ENCODE measurements around the gene COL25A1.

COL25A1 gene

DNA sequence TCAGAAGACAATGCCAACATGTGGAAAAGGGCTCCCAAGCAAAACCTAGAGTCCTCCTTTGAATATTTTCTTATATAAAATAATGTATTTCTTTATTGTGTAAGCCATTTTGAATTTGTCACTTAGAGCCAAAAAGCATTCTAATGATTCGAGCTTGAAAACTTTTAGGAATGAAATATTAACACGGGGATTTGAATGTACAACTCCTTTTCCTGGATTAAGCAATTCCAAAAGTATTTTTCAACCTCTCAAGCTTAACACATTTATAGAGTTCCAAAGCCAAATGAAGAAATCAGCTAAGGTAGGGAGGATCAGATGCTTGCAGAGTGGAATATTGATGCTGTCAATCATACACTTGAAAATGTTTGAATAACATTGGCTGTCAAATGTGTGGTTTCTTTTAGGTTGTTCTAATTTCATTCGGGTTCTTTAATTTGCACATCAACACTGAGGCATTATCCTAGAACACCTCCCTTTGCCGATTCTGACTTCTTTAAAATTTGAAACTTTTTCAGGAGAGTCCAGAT is 472.4 kb downstream of the COL25A1 start:
- Mint-ChIP-seq H3K9me3 (no peaks in the 10 kb centered on the region), H3K27ac (no peak overlapping the region), H3K4me1 (no peaks in the 10 kb centered on the region), H3K27me3 (peaks cover 8 to 21% of the 10 kb centered on the region in 2 donors), H3K36me3 (no peaks in the 10 kb centered on the region), H3K4me3 (no peak overlapping the region)
- no peak for ATAC-seq (replicated peaks)
- DNase-seq = no peak

DNA sequence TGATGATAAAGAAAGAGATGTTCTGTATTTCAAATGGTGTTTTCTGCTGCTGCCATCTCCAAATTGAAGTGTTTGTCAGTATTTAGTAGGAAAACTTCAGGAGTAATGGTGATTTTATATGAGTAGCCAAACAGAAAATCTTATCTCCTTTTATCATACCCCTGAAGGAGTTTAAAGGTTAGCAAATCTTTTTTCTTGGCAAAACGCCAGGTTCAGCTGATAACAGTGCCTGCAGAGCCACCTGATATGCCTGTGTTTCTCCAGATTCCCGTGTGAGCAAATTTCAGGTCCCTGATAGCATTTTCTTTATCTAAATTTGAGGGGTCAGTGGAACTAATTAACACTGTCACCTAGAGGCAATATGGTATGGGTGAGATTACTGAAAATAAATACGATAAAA is 473.8 kb downstream of the COL25A1 start:
- H3K27ac Mint-ChIP-seq = no peak overlapping the region
- no peaks in the 10 kb centered on the region for H3K36me3 Mint-ChIP-seq
- no peaks in the 10 kb centered on the region for H3K9me3 Mint-ChIP-seq
- DNase-seq = no peak
- H3K4me3 Mint-ChIP-seq = no peak overlapping the region
- no peaks in the 10 kb centered on the region for H3K4me1 Mint-ChIP-seq
- H3K27me3 Mint-ChIP-seq = peaks cover 8 to 15% of the 10 kb centered on the region in 2 donors
- ATAC-seq (replicated peaks) = no peak

DNA sequence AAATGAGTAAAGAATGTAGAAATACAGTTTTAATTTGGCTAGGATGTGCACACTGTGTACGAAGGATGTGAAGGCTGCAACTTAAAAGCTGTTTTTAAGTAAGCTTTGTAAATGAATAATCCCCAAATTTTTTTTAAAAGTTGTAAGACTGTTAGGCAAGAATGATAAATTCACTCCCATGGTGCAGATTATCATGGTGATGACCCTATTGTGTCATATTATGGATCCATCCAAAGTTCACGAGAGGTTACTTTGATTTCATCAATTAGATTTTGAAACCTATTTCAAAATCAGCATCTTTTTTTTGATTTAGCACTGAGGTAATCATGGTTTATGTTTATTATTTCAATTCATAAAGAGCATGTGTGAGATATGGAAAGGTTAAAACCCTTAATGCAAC is 476.7 kb downstream of the COL25A1 start:
- no peaks in the 10 kb centered on the region for H3K9me3 Mint-ChIP-seq
- H3K27me3 Mint-ChIP-seq = peaks cover 0 to 2% of the 10 kb centered on the region in 2 donors
- H3K36me3 Mint-ChIP-seq = no peaks in the 10 kb centered on the region
- no peaks in the 10 kb centered on the region for H3K4me1 Mint-ChIP-seq
- H3K27ac Mint-ChIP-seq = no peak overlapping the region
- H3K4me3 Mint-ChIP-seq = no peak overlapping the region
- no peak for ATAC-seq (replicated peaks)
- DNase-seq = no peak

DNA sequence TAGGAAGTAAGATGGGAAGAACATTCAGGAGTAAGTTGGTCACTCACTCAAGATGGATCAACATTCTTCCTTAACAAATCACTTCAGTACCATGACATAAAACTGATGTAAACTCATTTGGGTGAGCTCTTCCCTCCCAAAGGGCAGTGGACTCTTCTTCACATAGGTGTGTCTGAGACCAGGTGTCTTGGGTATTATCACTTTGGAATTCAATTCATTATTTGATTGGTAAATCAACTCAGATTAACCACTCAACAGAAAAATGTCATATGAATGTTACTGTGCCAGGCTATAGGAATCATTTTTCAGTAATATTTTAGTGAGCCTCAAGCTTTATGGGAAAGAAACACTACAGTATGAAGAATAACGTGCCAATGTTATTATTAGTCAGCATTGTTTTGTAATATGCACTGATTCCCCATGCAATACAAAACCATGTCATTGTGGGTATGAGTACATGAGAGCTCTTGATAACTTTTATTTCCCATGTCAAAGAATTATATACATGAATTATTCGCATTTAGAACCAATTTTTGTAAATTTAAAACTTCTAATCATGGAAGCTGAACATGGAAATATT is 481.0 kb downstream of the COL25A1 start:
- no peaks in the 10 kb centered on the region for H3K9me3 Mint-ChIP-seq
- no peaks in the 10 kb centered on the region for H3K4me1 Mint-ChIP-seq
- DNase-seq = no peak
- no peak for ATAC-seq (replicated peaks)
- H3K4me3 Mint-ChIP-seq = no peak overlapping the region
- peaks cover 3 to 13% of the 10 kb centered on the region in 2 donors for H3K27me3 Mint-ChIP-seq
- H3K36me3 Mint-ChIP-seq = no peaks in the 10 kb centered on the region
- H3K27ac Mint-ChIP-seq = no peak overlapping the region

GRCh38 chr4:108820492-108821350 is 481.7 kb downstream of the COL25A1 start:
- H3K4me1 Mint-ChIP-seq = no peaks in the 10 kb centered on the region
- H3K9me3 Mint-ChIP-seq = no peaks in the 10 kb centered on the region
- peaks cover 4 to 15% of the 10 kb centered on the region in 2 donors for H3K27me3 Mint-ChIP-seq
- H3K36me3 Mint-ChIP-seq = no peaks in the 10 kb centered on the region
- H3K27ac Mint-ChIP-seq = no peak overlapping the region
- no peak for DNase-seq
- no peak for ATAC-seq (replicated peaks)
- H3K4me3 Mint-ChIP-seq = no peak overlapping the region

GRCh38 chr4:108814326-108814725 is 488.1 kb downstream of the COL25A1 start:
- Mint-ChIP-seq H3K4me3 (no peak overlapping the region), H3K36me3 (no peaks in the 10 kb centered on the region), H3K27me3 (peaks cover 4 to 15% of the 10 kb centered on the region in 2 donors), H3K4me1 (no peaks in the 10 kb centered on the region), H3K9me3 (no peaks in the 10 kb centered on the region), H3K27ac (no peak overlapping the region)
- DNase-seq = no peak
- ATAC-seq (replicated peaks) = no peak

DNA sequence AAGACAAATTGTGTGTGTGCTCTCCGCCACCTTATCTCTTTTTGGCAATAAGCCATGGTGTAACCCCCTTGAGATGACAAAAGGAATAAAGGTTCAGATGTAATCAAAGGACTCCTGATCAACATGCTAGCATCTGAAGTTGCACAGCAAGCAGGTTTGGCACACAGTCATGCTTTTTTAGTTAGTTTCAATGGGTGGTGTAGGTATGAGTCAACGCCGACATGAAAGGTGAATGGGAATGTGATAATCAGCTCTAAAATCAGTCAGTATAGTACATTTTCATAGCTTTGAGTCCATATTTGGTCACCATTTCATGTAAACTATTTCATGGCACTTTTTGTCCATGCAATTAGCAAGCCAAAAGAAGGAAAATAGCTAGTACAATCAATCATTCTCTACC is 489.2 kb downstream of the COL25A1 start:
- no peak overlapping the region for H3K4me3 Mint-ChIP-seq
- ATAC-seq (replicated peaks) (no peak), DNase-seq (no peak)
- no peak overlapping the region for H3K27ac Mint-ChIP-seq
- H3K9me3 Mint-ChIP-seq = no peaks in the 10 kb centered on the region
- H3K36me3 Mint-ChIP-seq = no peaks in the 10 kb centered on the region
- no peaks in the 10 kb centered on the region for H3K4me1 Mint-ChIP-seq
- H3K27me3 Mint-ChIP-seq = peaks cover 4 to 15% of the 10 kb centered on the region in 2 donors

DNA sequence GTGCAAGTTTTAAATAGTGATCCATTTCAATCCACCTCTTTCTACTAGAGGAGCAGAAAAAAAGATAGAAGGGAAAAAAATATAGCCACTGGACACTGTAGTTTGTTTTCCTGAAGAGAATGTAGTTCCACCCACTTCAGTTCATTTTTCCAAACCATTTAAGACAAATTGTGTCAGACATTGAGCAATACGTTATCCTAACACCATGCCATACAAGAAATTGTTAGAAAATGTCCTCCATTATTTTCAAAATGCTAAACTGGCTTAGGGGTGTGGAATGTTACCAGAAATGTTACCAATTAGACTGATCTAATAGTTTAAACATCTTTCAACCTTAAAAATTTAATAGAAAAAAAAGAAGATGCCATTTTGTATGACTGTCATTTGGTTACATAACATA is 491.0 kb downstream of the COL25A1 start:
- Mint-ChIP-seq H3K36me3 (no peaks in the 10 kb centered on the region), H3K27ac (no peak overlapping the region), H3K27me3 (peaks cover 9 to 18% of the 10 kb centered on the region in 2 donors), H3K4me1 (no peaks in the 10 kb centered on the region), H3K9me3 (no peaks in the 10 kb centered on the region), H3K4me3 (no peak overlapping the region)
- DNase-seq (no peak), ATAC-seq (replicated peaks) (no peak)

- no peak overlapping the region for H3K4me3 Mint-ChIP-seq
- H3K36me3 Mint-ChIP-seq = no peaks in the 10 kb centered on the region
- no peaks in the 10 kb centered on the region for H3K9me3 Mint-ChIP-seq
- no peaks in the 10 kb centered on the region for H3K4me1 Mint-ChIP-seq
- H3K27me3 Mint-ChIP-seq = peaks cover 7 to 15% of the 10 kb centered on the region in 2 donors
- ATAC-seq (replicated peaks) (no peak), DNase-seq (no peak)
- no peak overlapping the region for H3K27ac Mint-ChIP-seq
Measured at GRCh38 chr4:108810087-108810486, 492.4 kb downstream of the COL25A1 start.

- ATAC-seq (replicated peaks) (no peak), DNase-seq (no peak)
- Mint-ChIP-seq H3K4me3 (no peak overlapping the region), H3K27ac (no peak overlapping the region), H3K36me3 (no peaks in the 10 kb centered on the region), H3K9me3 (no peaks in the 10 kb centered on the region), H3K27me3 (peaks cover 7 to 9% of the 10 kb centered on the region in 2 donors), H3K4me1 (no peaks in the 10 kb centered on the region)
Measured at GRCh38 chr4:108804648-108805273, 497.7 kb downstream of the COL25A1 start.

- Mint-ChIP-seq H3K27ac (no peak overlapping the region), H3K9me3 (no peaks in the 10 kb centered on the region), H3K36me3 (no peaks in the 10 kb centered on the region), H3K4me1 (no peaks in the 10 kb centered on the region), H3K27me3 (peaks cover 0 to 5% of the 10 kb centered on the region in 2 donors), H3K4me3 (no peak overlapping the region)
- DNase-seq (no peak), ATAC-seq (replicated peaks) (no peak)
Measured at GRCh38 chr4:108799306-108799705, 503.2 kb downstream of the COL25A1 start.

DNA sequence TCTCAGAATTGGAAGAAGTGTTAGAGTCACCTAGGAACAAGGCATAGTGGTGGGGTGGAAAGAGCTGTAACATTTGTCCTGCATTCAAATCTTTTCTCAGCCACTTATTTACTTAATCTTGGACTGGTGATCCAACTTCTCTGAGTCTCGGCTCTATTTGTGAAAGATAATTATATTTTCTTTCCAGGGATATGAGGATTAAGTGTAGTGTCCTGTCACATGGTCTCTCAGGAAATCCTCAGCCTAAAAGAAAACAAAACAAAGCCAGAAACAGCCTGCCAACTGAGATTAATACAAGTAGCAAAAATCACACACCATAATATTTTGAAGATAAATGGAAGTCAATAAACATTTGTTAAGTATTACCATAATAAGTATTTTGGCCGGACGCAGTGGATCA is 506.3 kb downstream of the COL25A1 start:
- Mint-ChIP-seq H3K27me3 (peaks cover 0 to 7% of the 10 kb centered on the region in 2 donors), H3K36me3 (no peaks in the 10 kb centered on the region), H3K27ac (no peak overlapping the region), H3K4me3 (no peak overlapping the region), H3K9me3 (no peaks in the 10 kb centered on the region), H3K4me1 (no peaks in the 10 kb centered on the region)
- ATAC-seq (replicated peaks) (no peak), DNase-seq (no peak)

- DNase-seq (no peak), ATAC-seq (replicated peaks) (no peak)
- no peak overlapping the region for H3K4me3 Mint-ChIP-seq
- H3K9me3 Mint-ChIP-seq = no peaks in the 10 kb centered on the region
- H3K27ac Mint-ChIP-seq = no peak overlapping the region
- no peaks in the 10 kb centered on the region for H3K36me3 Mint-ChIP-seq
- no peaks in the 10 kb centered on the region for H3K4me1 Mint-ChIP-seq
- H3K27me3 Mint-ChIP-seq = peaks cover 0 to 11% of the 10 kb centered on the region in 2 donors
Measured at GRCh38 chr4:108795733-108796132, 506.7 kb downstream of the COL25A1 start.

DNA sequence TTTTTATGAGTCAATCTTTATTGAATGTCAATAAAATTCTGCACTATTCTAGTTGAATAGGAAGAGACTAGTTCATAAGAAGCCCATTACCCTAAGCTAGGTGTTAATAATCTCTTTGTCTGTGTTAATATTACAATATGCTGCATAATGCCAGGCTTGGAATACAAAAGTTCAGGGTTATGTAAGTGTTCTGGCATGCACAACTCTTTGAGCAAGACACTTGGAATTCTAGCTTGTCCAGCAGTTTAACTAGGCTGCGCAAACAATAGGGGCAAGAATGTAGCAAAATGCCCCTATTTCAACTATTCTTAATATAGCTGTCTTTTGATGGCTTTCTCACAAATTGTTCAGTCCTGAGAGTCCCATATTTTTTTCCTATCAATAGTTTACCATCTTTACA is 508.3 kb downstream of the COL25A1 start:
- H3K36me3 Mint-ChIP-seq = no peaks in the 10 kb centered on the region
- H3K9me3 Mint-ChIP-seq = no peaks in the 10 kb centered on the region
- no peak overlapping the region for H3K4me3 Mint-ChIP-seq
- DNase-seq (no peak), ATAC-seq (replicated peaks) (no peak)
- H3K4me1 Mint-ChIP-seq = no peaks in the 10 kb centered on the region
- H3K27ac Mint-ChIP-seq = no peak overlapping the region
- peaks cover 0 to 14% of the 10 kb centered on the region in 2 donors for H3K27me3 Mint-ChIP-seq

GRCh38 chr4:108793415-108793814 is 509.0 kb downstream of the COL25A1 start:
- Mint-ChIP-seq H3K9me3 (no peaks in the 10 kb centered on the region), H3K4me3 (no peak overlapping the region), H3K27ac (no peak overlapping the region), H3K4me1 (no peaks in the 10 kb centered on the region), H3K36me3 (no peaks in the 10 kb centered on the region), H3K27me3 (peaks cover 0 to 21% of the 10 kb centered on the region in 2 donors)
- ATAC-seq (replicated peaks) (no peak), DNase-seq (no peak)
